GM23248 (cell line): ENCODE data around the gene LRMDA. TPM values are rescaled to one million over a fixed set of nuclear protein-coding genes. Genes with fewer than 3 reads are reported as not detected.

Experiments used
- DNase-seq: peaks from one replicate; pipeline ENCODE4 v3.0.0-alpha.2; 2015
- H2AFZ ChIP-seq: fragments of 200-600 bp; sonication (generic); 2 replicates; pipeline ENCODE4 v1.6.1; 2016; ENCODE audit warnings: antibody characterized with exemption
- H3F3A ChIP-seq: fragments of 200-600 bp; sonication (generic); 2 replicates; pipeline ENCODE4 v1.6.1; 2016; ENCODE audit warnings: mild to moderate bottlenecking, antibody characterized with exemption, mixed run types; ENCODE audit not compliant: insufficient read depth
- H3K27ac ChIP-seq: fragments of 200-600 bp; sonication (generic); 2 replicates; pipeline ENCODE4 v1.5.1; 2016; ENCODE audit warnings: mild to moderate bottlenecking
- H3K27me3 ChIP-seq: fragments of 200-600 bp; sonication (generic); replicated peaks from 2 replicates; pipeline ENCODE4 v1.6.1; 2016; ENCODE audit warnings: mild to moderate bottlenecking; ENCODE audit not compliant: insufficient read depth
- H3K36me3 ChIP-seq: fragments of 200-600 bp; sonication (generic); 2 replicates; pipeline ENCODE4 v1.6.1; 2016; ENCODE audit warnings: low read depth, mild to moderate bottlenecking
- H3K4me1 ChIP-seq: fragments of 200-600 bp; sonication (generic); 2 replicates; pipeline ENCODE4 v1.6.1; 2016; ENCODE audit warnings: mild to moderate bottlenecking; ENCODE audit not compliant: insufficient read depth
- H3K4me2 ChIP-seq: fragments of 200-600 bp; sonication (generic); one replicate; pipeline ENCODE4 v1.6.1; 2016; ENCODE audit warnings: mild to moderate bottlenecking; ENCODE audit not compliant: unreplicated experiment
- H3K4me3 ChIP-seq: fragments of 200-600 bp; sonication (generic); 2 replicates; pipeline ENCODE4 v1.5.1; 2016; ENCODE audit warnings: mild to moderate bottlenecking
- H3K79me2 ChIP-seq: fragments of 200-600 bp; sonication (generic); 2 replicates; pipeline ENCODE4 v1.6.1; 2016; ENCODE audit warnings: mild to moderate bottlenecking; ENCODE audit not compliant: insufficient read depth
- H3K9ac ChIP-seq: fragments of 200-600 bp; sonication (generic); 2 replicates; pipeline ENCODE4 v1.6.1; 2016; ENCODE audit warnings: mild to moderate bottlenecking
- H3K9me2 ChIP-seq: fragments of 200-600 bp; sonication (generic); 2 replicates; pipeline ENCODE4 v1.6.1; 2016; ENCODE audit warnings: mixed run types, mild to moderate bottlenecking, moderate library complexity; ENCODE audit not compliant: insufficient read depth
- H3K9me3 ChIP-seq: fragments of 200-600 bp; sonication (generic); one replicate; pipeline ENCODE4 v1.6.1; 2017; ENCODE audit warnings: low read depth
- H4K20me1 ChIP-seq: fragments of 200-600 bp; sonication (generic); 2 replicates; pipeline ENCODE4 v1.6.0; 2016; ENCODE audit not compliant: insufficient read depth
- EZH2 ChIP-seq: fragments of 200-600 bp; sonication (generic); IDR thresholded peaks from 2 replicates; pipeline ENCODE4 v1.6.1; 2018; ENCODE audit warnings: antibody characterized with exemption, mild to moderate bottlenecking; ENCODE audit not compliant: insufficient read depth, poor library complexity, severe bottlenecking
- EZH2phosphoT487 ChIP-seq: fragments of 200-600 bp; sonication (generic); IDR thresholded peaks from 2 replicates; pipeline ENCODE4 v1.6.1; 2018; ENCODE audit warnings: antibody characterized with exemption, moderate library complexity, mild to moderate bottlenecking, low read depth; ENCODE audit not compliant: insufficient read depth
- WGBS, 2 experiments: methylation state at CpG; one replicate each; pipeline ENCODE4 v1.1.6; 2015 to 2017; ENCODE audit warnings: low lambda C conversion rate in 2 of 2, low coverage in 1 of 2; ENCODE audit errors: missing lambda C conversion rate in 2 of 2; 5-methylcytosine and 5-hydroxymethylcytosine counted together
- in situ Hi-C: fragments of 300-500 bp; cut with MboI; formaldehyde crosslinking; loops from 2 replicates; pipeline ENCODE4 v1.15.0; 2020
- polyA plus RNA-seq: library from polyadenylated mRNA; unstranded; fragments of >200 nt; fragmentation: Nextera tagmentation; extraction: Ambion mirVana; gene quantifications from 2 replicates; pipeline ENCODE4 v1.2.1, GENCODE V29; 2016
- total RNA-seq: library from RNA; depleted of rRNA; stranded (reverse); fragments of >200 nt; shearing (Covaris generic); gene quantifications from 2 replicates; pipeline ENCODE4 v1.2.3, GENCODE V29; 2014

The LRMDA gene
- total and polyA plus RNA-seq, 2 experiments from 2014 or later, result 2.6 TPM; not detected in 1

- TF ChIP-seq EZH2, result no peak
- TF ChIP-seq EZH2phosphoT487, result no peak
- Histone ChIP-seq H3K4me2 (no peak overlapping the region), H3K9ac (no peak overlapping the region), H3K27ac (no peak overlapping the region), H3K36me3 (no peaks in the 10 kb centered on the region), H3K79me2 (no peaks in the 10 kb centered on the region), H3F3A (peaks cover 6% of the 10 kb centered on the region; the same call in 1 of the 2 replicates), H3K4me3 (no peak overlapping the region), H3K9me2 (no peaks in the 10 kb centered on the region), H3K4me1 (no peaks in the 10 kb centered on the region; the same call in 1 of the 2 replicates), H4K20me1 (no peaks in the 10 kb centered on the region), H3K9me3 (no peaks in the 10 kb centered on the region), H2AFZ (no peak overlapping the region), H3K27me3 (no peaks in the 10 kb centered on the region)
- no peak for DNase-seq
- 74 to 85% methylated on average over 2 of the region's 2 CpGs for WGBS, 2 experiments
- in situ Hi-C loops, result no loop called here
Observed at GRCh38 chr10:76213876-76214275, 782.5 kb downstream of the LRMDA start.

GRCh38 chr10:76218035-76218434 lies 786.6 kb downstream of the LRMDA start:
- H3K4me1 ChIP-seq, result no peaks in the 10 kb centered on the region
- H3K4me3 ChIP-seq, result no peak overlapping the region
- H4K20me1 ChIP-seq, result no peaks in the 10 kb centered on the region
- no peak for DNase-seq
- H3F3A ChIP-seq, result no peaks in the 10 kb centered on the region
- no peak overlapping the region for H3K27ac ChIP-seq
- WGBS, 2 experiments, result 83 to 84% methylated on average over 6 of the region's 6 CpGs
- no peak overlapping the region for H3K4me2 ChIP-seq
- no peak overlapping the region for H2AFZ ChIP-seq
- no peak overlapping the region for H3K9ac ChIP-seq
- TF ChIP-seq EZH2, result no peak
- no peak for TF ChIP-seq EZH2phosphoT487
- no peaks in the 10 kb centered on the region for H3K27me3 ChIP-seq
- H3K79me2 ChIP-seq, result no peaks in the 10 kb centered on the region
- no peaks in the 10 kb centered on the region for H3K36me3 ChIP-seq
- no peaks in the 10 kb centered on the region for H3K9me3 ChIP-seq
- no peaks in the 10 kb centered on the region for H3K9me2 ChIP-seq
- in situ Hi-C loops, result no loop called here

- DNase-seq, result peak; percentile 13
- Histone ChIP-seq H3K27ac (no peak overlapping the region), H3K79me2 (no peaks in the 10 kb centered on the region), H3K4me2 (no peak overlapping the region), H3K9me3 (no peaks in the 10 kb centered on the region), H3K36me3 (no peaks in the 10 kb centered on the region), H3K27me3 (no peaks in the 10 kb centered on the region), H3F3A (no peaks in the 10 kb centered on the region), H3K9ac (no peak overlapping the region), H4K20me1 (no peaks in the 10 kb centered on the region), H3K4me1 (peaks cover 12% of the 10 kb centered on the region; the same call in 1 of the 2 replicates), H3K4me3 (no peak overlapping the region), H3K9me2 (no peaks in the 10 kb centered on the region), H2AFZ (no peak overlapping the region)
- TF ChIP-seq EZH2phosphoT487, result no peak
- TF ChIP-seq EZH2, result no peak
- WGBS, 2 experiments, result 95 to 98% methylated on average over 5 of the region's 5 CpGs
- in situ Hi-C loops, result no loop called here
Observed at GRCh38 chr10:76229341-76229740, 797.9 kb downstream of the LRMDA start.

- DNase-seq, result no peak
- WGBS, 2 experiments, result 92 to 95% methylated on average over 1 of the region's 1 CpG
- peaks cover 12% of the 10 kb centered on the region; the same call in 1 of the 2 replicates for H3K4me1 ChIP-seq
- no peaks in the 10 kb centered on the region for H4K20me1 ChIP-seq
- H3K27me3 ChIP-seq, result no peaks in the 10 kb centered on the region
- H3F3A ChIP-seq, result no peaks in the 10 kb centered on the region
- no peak overlapping the region for H3K4me3 ChIP-seq
- H3K4me2 ChIP-seq, result no peak overlapping the region
- no peaks in the 10 kb centered on the region for H3K9me3 ChIP-seq
- no peak for TF ChIP-seq EZH2phosphoT487
- TF ChIP-seq EZH2, result no peak
- 0 out of 2 replicates have a peak overlapping the region, but pooled peaks have one; percentile 25 for H2AFZ ChIP-seq
- in situ Hi-C loops, result no loop called here
- H3K27ac ChIP-seq, result no peak overlapping the region
- no peak overlapping the region for H3K9ac ChIP-seq
- no peaks in the 10 kb centered on the region for H3K36me3 ChIP-seq
- no peaks in the 10 kb centered on the region for H3K9me2 ChIP-seq
- no peaks in the 10 kb centered on the region for H3K79me2 ChIP-seq
Observed at GRCh38 chr10:76230921-76231285, 799.5 kb downstream of the LRMDA start.
